HG03108 (cell line): Measurements from ENCODE around the gene CASTOR1.

ENCODE experiments used
- ATAC-seq: cut with Tn5 transposase; IDR thresholded peaks from one replicate; pipeline ENCODE4 v1.9.1; 2021; ENCODE audit warnings: moderate library complexity; ENCODE audit not compliant: unreplicated experiment

The CASTOR1 gene

GRCh38 chr22:30320021-30320556 is 30.8 kb upstream of the CASTOR1 start:
- no peak for ATAC-seq

GRCh38 chr22:30318799-30319419 is 29.6 kb upstream of the CASTOR1 start:
- ATAC-seq: no peak

- ATAC-seq: no peak
Measured at GRCh38 chr22:30317778-30318177, 28.5 kb upstream of the CASTOR1 start.

GRCh38 chr22:30315962-30316576 is 26.8 kb upstream of the CASTOR1 start:
- no peak for ATAC-seq

GRCh38 chr22:30314915-30315314 is 25.6 kb upstream of the CASTOR1 start:
- no peak for ATAC-seq

- ATAC-seq: no peak
Measured at GRCh38 chr22:30313527-30314363, 24.4 kb upstream of the CASTOR1 start.

GRCh38 chr22:30312053-30312452 is 22.7 kb upstream of the CASTOR1 start:
- no peak for ATAC-seq

- no peak for ATAC-seq
Measured at GRCh38 chr22:30310881-30311771, 21.8 kb upstream of the CASTOR1 start.

GRCh38 chr22:30309951-30310741 is 20.8 kb upstream of the CASTOR1 start:
- ATAC-seq: no peak

- peak; percentile 37 for ATAC-seq
Measured at GRCh38 chr22:30308518-30309230, 19.4 kb upstream of the CASTOR1 start.

GRCh38 chr22:30308093-30308492 is 18.8 kb upstream of the CASTOR1 start:
- ATAC-seq: no peak

GRCh38 chr22:30307041-30307574 is 17.8 kb upstream of the CASTOR1 start:
- no peak for ATAC-seq

GRCh38 chr22:30306627-30307011 is 17.3 kb upstream of the CASTOR1 start:
- ATAC-seq: no peak

- ATAC-seq: no peak
Measured at GRCh38 chr22:30305906-30306626, 16.8 kb upstream of the CASTOR1 start.

- ATAC-seq: peak; percentile 43
Measured at GRCh38 chr22:30305519-30305905, 16.2 kb upstream of the CASTOR1 start.

- ATAC-seq: no peak
Measured at GRCh38 chr22:30304495-30305244, 15.4 kb upstream of the CASTOR1 start.

GRCh38 chr22:30302810-30303138 is 13.5 kb upstream of the CASTOR1 start:
- ATAC-seq: no peak
